Stimulated activated CD4-positive, alpha-beta T cell treated with anti-CD3 and anti-CD28 coated beads, Interleukin-1b, Interleukin-23, amount 100 ng/mL, for 48 hours (primary cell): ENCODE measurements around the gene NAA80.

ENCODE experiments used
- DNase-seq: peaks from one replicate; pipeline ENCODE4 v3.0.0-alpha.2; 2020

Gene NAA80, protein sequence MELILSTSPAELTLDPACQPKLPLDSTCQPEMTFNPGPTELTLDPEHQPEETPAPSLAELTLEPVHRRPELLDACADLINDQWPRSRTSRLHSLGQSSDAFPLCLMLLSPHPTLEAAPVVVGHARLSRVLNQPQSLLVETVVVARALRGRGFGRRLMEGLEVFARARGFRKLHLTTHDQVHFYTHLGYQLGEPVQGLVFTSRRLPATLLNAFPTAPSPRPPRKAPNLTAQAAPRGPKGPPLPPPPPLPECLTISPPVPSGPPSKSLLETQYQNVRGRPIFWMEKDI

DNA sequence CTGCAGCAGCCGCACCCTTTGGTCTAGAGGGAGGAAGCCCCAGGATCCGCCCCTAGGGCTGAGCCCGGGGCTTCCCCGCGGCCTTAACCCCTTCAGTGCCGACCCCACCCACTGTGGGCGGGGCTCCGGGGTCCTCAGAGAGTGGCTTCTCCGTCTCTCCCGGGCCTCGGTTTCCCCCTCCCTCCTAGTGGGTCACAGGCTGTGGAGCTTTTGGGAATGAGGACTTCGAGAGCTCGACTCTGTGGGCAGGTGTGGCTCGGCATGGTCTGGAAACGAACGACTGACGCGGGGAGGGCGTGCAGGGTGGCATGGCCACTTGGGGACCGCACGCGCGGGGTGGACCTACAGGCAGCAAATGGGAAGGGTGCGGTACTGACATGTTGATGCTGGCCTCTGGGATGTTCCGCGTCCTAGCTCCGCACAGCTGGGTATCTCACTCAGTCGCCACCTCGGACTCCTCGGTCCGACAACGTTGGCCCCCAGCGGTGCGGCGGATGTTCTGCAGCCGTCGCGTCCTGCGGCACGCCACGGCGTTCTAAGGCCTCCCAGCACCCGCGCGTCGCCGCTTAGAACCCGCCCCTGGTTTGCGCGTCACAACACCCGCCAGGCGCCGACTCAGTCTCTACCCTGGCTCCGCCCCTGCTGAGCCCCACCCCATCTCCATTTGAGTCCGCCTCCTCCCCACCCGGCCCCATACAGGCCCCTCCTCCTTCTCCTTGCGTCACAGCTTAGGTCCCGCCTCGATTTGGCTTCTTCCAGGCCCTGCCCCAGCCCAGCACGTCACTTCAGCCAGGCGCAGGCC is at the start of gene NAA80, which contains the start of gene HYAL3:
Gene NAA80 (minus strand): TSS at position 570 of the 802 bp plus-strand sequence. CDS start 1,942 bp downstream, outside the sequence.
Gene HYAL3 (minus strand): TSS at position 570 of the 802 bp plus-strand sequence. CDS start 3,803 bp downstream, outside the sequence.
- DNase-seq: peak; percentile 100

DNA sequence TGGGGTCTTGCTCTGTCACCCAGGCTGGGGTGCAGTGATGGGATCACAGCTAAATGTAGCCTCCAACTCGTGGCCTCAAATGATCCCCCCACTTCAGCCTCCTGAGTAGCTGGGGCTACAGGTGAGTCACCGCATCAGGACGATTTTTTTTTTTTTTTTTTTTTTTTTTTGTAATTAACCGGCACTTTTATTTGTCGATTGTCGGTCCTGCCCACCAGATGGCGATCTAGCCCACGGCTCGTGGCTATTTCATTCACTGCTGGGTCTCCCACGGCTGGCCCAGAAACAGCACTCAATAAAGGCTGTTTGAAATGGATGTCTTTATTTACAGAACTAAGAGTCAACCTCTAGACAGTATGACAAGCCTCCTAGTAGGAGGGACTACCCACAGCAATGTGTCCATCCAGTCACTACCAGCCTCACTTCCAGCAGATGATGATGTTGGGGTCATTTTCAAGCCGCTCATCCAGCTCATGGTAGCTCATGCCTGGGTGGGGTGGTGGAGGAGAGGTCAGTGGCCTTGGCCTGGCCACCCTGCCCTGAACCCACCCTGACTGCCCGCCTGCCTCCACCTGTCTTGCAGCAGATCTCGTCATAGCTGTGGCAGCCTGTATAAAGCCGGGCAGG is 48.1 kb upstream of the NAA80 start:
- DNase-seq: peak; percentile 74

DNA sequence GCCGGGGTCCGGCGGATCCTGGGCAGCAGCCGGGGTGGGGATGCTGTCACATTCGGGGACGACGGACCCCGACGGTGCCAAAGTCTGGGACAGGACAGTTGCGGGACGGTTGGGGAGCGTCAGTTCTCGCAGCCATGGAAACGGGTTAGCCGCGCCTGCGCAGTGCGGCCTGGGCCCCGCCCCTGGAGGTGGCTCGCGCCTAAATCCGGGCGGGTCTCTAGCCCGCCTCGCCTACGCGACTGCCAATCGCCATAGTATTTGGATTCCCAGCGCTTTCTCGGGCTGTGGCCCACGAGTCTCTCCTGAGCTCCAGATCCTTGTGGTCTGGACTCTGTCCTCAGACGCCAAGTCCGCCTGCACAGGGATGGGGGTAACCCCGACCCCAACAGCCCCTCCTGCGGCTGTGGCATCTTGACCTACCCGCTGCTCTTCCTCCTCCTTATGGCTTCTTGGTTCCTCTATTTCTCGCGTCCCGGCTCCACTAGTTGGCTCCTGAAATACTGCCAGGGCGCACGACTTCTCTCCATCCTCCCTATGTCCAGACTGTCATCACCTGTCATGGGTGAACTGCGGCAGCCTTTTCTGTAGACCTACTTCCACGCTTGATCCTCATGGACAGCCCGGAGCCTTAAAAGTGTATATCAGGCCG is 46.5 kb upstream of the NAA80 start, which contains the start of gene ZMYND10:
Gene ZMYND10 (minus strand): TSS at position 147 of the 649 bp plus-strand sequence. CDS start 153 bp downstream, outside the sequence.
- DNase-seq: peak; percentile 79

DNA sequence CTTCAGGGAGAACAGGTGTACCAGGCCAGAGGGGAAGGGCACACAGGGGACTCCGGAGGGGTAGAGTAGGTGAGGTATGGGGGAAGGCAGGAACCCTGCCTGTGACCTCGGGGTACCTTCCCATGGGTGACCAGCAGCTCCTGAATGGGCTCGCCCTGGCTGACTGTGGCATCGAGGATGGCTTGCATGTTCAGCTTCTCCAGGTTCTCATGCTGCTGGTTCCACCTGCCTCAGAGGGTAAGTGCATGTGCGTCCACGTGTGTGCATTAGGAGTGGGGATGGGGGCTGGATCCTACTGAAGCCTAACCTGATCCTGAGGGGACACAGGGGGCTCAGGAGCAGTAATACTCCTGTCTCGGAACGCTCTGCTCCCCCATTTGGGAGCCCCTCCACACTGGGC is 45.8 kb upstream of the NAA80 start:
- DNase-seq: no peak

DNA sequence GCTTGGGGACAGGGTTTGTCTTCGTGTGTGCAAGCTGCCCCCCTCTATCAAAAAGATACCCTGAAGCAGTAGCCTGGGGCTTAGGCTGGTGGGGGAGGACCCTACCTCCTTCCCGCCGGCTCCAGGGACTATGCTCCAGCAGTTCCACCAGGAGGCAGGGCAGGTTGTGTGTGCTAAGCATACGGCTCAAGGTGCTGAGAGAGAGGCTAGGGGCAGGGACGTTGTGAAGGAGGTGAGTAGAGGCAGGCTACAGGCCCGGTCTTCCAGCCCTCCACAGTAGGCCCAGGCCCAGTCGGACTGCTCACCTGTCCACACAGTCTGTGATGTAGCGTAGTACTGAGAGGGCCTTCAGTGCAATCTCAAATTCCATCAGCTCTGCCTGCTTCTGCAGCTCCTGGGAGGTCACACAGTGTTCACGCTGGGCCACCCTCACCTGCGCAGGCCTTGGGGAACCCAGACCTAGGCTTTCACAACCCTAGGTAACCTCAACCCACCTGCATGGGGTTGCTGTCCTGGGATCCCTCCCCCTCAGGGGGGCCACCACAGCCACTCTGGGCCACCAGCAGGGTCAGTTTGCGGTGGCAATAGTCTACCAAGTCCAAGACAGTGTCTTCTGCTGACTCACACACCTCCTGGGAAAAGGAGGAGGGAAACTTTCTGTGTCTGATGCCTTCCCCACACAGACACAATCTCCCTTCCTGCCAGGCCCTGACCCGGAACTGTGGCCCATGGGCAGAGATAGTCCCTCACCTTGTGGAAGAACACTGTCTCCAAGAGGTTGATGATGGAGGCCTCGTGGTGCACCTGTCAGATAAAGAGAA is 43.8 kb upstream of the NAA80 start:
- no peak for DNase-seq

DNA sequence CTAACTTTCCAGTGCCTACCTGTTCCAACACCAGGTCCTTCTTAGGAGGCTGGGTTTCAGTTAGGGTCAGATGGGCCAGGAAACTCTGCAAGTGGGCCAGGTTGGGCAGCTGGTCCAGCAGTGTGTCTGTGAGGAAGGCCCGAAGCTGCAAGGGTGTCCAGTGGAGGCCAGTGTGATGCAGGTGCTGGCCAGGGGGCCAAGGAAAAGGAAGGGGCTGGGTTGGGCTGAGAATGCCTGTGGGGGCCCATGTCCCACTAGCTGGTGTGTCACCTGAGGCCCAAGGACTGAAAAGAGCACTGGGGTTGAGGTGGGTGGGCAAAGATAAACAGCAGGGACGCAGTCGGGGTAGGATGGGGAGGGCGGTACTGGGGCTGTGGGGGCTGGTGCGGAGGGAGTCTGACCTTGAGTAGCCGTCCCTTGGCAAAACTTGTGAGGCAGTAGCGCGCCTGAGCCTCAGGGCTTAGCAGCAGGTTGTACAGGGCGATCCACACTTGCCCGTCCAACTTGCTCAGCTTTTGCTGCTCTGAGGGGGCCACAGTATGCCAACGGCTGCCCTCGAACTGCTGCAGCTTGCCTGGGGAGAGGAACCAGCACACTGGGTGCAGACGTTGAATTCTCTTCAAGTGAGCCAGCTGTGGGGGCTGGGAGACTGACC is 42.9 kb upstream of the NAA80 start:
- no peak for DNase-seq

DNA sequence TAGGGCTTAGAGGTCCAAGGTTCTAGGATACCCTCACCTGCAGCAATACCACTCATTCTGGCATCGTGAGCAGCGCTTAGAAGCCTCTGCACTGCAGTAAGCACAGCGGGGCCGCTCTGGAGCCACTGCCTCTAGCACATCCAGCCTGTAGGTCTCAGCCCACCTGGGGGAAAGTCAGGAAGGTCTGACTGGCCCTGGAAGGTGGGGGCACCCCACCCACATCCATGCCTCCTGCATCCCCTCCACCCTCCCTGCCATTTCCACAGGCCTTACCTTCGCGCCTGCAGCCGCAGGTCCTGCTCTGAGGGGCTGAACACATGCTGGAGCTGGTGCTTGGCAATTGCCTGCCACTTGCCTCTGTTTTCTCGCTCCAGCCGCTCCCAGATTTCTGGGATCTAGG is 42.3 kb upstream of the NAA80 start:
- no peak for DNase-seq

DNA sequence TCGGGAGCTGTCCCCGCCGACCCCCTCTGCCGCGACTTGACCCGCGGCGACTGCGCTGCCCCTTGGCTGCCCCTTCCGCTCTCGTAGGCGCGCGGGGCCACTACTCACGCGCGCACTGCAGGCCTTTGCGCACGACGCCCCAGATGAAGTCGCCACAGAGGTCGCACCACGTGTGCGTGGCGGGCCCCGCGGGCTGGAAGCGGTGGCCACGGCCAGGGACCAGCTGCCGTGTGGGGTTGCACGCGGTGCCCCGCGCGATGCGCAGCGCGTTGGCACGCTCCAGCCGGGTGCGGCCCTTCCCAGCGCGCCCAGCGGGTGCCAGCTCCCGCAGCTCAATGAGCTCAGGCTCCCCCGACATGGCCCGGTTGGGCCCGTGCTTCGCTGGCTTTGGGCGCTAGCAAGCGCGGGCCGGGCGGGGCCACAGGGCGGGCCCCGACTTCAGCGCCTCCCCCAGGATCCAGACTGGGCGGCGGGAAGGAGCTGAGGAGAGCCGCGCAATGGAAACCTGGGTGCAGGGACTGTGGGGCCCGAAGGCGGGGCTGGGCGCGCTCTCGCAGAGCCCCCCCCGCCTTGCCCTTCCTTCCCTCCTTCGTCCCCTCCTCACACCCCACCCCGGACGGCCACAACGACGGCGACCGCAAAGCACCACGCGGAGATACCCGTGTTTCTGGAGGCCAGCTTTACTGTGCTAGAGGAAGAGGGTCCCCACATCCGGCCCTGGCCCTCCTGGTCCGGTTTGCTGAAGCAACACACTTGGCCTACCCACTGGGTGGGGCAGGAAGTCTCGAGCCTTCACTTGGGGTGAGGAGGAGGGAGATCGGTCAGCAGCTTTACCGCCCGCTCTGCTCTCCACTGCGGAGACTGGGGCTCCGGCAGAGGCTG is 41.5 kb upstream of the NAA80 start, which contains the start of gene RASSF1:
Gene RASSF1 (minus strand): TSS at position 389 of the 882 bp plus-strand sequence. CDS start 31 bp downstream, at position 358.
- peak; percentile 60 for DNase-seq

DNA sequence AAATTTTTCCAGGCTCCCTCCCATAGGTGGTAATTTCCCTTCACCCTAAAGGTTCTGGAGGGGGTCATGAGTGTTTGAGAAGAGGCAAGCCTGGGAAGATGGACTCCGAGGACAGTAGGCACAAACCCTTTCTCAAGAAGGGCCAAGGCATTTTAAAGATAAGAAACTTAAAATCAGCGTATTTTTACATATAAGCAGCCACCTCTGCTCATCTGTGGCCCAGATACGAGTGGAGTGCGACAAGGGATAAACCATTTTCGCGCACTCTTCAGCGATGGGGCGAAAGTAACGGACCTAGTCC is 40.9 kb upstream of the NAA80 start:
- no peak for DNase-seq

DNA sequence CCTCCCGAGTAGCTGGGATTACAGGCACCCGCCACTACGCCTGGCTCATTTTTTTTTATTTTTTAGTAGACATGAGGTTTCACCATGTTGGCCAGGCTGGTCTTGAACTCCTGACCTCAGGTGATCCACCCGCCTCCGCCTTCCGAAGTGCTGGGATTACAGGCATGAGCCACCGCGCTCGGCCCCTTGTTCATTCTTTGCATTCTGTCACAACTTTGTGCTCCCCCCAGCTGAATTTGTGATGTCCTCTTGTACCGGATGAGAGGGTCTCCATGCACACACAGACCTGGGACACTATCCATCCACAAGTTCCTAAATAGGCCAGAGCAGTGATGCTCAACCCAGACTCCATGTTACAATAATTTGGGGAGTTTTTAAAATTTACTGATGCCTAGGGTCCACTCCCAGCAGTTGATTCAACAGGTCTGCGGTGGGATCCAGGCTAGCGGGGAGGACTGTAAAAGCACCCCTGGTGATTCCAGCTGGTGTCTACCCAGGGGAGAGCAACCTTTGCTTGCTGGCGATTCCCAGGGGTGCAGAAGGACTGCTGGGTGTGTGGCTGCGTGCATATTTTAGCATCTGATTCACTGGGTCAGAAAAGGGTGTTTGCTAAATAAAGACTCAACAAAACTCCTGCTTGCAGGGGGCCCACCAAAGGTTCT is 40.4 kb upstream of the NAA80 start:
- no peak for DNase-seq

DNA sequence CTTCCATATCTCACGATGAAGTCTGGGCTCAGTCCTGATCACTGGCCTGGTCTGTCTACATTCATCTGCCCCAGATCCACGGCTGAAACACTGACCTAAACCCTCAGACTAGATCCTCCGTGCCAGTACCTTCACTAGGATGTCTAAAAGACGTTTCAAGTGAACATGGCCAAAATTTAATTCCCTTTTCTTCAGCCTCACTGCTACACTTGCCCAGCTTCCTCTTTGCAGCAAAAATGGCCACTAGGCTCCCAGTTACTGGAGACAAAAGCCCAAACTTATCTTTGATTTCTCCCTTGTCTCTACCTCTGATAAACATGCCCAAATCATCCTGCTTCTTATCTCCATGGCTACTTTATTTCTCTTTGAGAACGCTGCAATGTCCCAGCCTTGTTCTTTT is 39.8 kb upstream of the NAA80 start:
- no peak for DNase-seq

DNA sequence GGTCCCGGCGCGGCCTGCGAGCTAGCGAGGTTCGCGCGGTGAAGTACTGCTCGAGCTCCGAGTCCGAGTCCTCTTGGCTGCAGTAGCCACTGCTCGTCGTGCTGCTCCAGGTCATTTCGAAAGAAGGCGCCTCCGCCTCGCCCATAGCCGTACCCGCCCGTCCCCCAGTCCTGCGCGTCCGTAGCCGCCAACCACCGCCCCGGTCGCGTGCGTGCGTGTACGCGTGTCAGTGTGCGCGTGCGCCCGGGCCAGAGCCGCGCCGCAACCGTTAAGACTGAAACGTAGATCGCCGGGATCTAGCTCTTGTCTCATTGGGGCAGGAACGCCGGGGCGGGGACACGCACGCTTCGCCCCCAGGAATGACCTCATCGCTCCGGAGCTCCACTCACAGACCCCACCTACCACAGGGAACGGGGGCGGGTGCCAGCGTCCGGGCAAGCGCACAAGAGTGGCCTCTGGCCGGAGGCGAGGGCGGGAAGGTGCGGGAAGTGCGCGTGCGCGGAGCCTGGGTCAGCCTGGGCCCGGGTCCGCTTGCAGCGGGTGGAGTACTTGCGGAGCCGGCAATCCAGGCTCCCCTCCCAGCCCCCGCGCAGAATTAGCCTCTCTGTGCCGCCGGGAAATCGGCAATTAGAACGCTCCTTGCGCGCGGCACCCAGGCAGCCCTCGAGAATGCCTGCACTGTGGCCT is 38.1 kb upstream of the NAA80 start:
- peak; percentile 97 for DNase-seq

DNA sequence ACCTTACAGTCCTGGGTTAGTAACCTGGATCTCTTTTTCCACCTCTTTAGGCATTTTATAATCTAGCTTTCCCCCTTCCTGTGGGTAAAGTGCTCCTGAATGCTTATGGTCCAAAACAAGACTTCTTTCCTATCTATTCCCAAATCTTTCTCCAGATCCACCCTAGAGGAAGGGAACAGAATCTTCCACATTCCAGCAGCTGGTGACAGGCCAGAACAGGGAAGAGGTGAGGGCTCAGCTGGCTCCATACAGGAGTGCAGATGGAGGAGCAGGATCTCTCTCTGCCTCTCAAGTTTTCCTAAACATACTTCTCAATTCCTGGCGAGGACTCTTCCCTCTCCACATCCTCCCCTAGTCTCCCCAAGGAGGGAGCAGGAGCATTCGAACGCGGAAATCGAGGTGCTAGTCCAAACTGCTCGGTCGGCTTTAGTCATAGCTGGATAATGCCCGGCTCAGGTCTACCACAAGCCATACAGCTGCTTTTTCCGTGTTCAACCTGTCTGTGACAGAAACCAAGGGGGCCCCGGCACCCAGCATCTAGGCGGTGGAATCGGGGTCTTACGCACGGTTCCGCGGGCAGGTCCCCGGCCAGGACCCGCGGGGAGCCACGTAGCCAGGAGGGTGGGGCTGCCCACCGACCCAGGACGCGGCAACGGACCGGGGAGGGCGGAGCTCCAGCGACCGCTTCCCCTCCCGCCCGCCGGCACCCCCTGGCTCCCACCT is 37.4 kb upstream of the NAA80 start:
- DNase-seq: no peak

DNA sequence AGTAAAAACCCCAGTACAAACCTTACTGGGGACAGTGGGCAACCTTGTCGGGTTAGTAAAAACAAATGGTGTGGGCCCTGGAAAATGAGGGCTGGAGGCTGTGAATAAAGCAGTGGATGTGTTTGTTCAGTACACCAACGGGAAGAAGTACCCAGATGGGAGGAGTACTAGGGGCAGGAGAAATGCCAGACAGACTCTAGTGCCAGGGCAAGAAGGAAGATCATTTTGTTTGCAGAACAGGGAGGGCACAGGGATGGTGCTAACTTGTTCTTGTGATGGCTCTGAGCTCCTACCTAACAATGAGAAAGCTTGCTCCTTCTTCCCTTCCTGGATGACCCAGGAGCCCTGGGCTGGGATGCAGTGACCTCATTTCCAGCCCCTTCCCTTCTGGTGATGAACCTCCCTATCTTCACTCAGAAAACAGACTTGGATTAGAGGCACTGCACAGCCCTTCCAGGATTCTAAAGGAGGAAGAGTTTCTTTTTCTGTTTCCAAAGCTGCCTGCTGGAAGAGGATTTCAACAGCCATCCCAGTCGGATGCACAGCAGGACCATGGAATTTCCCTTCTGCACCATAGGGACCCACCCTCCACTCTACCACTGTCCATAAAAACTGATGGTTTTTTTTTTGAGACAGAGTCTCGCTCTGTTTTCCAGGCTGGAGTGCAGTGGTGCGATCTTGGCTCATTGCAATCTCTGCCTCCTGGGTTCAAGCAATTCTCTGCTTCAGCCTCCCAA is 35.3 kb upstream of the NAA80 start:
- no peak for DNase-seq

DNA sequence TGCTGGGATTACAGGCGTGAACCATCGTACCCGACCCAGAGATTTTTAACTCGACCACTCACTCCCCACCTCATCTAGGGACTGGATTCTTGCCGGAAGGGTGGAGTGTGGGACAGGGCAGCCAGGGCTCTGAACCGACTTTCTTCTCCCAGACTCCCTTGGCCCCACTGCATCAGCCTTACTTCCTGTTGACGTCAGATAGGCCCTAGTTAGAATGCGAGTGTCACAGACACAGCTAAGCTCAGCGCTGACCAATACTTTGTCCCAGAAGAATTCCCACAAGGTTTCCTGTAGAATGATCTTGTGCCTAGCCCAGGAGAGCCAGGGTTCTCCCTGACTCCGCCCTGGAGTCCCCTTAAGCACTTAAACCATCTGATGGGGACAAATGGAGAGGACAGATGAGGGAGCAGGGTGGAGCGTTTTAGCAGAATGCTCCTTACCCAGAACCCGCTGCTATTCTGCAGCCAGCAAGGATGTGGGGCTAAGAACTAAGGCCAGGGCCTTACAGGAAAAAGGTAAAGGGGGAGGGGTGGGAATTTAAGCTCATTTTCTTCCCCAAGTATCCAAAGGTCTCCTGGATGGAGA is 34.6 kb upstream of the NAA80 start:
- DNase-seq: no peak

DNA sequence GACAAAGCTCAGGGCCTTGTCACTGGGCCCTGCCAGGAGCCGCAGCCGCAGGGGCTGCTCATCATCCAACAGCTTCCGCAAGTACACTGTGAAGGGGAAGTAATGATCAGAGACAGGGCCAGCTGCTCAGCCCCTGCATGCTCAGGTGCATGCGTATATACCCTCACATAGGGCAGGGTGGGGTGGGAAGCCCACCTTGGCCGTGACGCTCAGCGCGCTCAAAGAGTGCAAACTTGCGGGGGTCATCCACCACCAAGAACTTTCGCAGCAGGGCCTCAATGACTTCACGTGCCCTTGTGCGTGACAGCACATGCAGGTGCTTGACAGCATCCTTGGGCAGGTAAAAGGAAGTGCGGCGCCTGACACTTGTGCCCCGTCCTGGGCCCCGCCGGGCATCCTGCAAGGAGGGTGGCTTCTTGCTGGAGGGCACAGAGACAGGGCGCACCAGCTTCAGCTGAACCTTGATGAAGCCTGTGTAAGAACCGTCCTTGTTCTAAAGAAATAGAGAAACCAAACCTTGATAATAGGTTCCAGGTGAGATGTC is 32.2 kb upstream of the NAA80 start:
- DNase-seq: no peak

DNA sequence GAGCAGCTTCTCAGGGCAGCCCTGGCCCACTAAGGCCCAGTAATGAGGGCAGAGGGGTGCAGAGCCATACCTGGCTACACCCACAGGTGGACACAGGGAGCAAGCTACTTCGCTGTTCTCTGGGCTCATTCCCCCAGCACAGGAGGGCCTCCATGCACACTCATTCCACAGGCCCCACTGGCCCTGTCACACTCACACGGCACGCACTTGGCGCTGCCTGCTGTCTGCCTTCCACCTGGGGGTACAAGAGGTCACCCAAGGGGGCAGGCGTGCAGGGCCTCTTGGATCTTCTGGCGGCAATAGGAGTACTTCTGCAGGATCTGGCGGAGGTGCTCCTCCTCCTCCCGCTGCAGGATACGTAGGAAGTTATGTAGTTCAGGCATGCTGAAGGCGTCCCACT is 31.1 kb upstream of the NAA80 start:
- DNase-seq: no peak
